Central memory CD4-positive, alpha-beta T cell (primary cell): ENCODE data around the gene CNTNAP2.
"Not testable (repeated sequence)": the region's sequence is repeated elsewhere in the genome, so short reads cannot be mapped to it uniquely, and the experiment has no call there.

ENCODE experiments used
- DNase-seq: peaks from one replicate; pipeline ENCODE4 v3.0.0; 2022

The CNTNAP2 gene

DNA sequence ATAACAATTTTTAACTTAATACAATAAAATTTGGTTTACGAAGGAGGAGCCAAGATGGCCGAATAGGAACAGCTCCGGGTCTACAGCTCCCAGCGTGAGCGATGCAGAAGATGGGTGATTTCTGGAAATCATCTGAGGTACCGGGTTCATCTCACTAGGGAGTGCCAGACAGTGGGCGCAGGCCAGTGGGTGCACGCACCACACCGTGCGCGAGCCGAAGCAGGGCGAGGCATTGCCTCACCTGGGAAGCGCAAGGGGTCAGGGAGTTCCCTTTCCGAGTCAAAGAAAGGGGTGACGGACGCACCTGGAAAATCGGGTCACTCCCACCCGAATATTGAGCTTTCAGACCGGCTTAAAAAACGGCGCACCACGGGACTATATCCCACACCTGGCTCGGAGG lies 789.1 kb downstream of the CNTNAP2 start:
- not testable (repeated sequence) for DNase-seq

- DNase-seq = no peak
These were observed 806.2 kb downstream of the CNTNAP2 start for GRCh38 chr7:146922782-146923181.

DNA sequence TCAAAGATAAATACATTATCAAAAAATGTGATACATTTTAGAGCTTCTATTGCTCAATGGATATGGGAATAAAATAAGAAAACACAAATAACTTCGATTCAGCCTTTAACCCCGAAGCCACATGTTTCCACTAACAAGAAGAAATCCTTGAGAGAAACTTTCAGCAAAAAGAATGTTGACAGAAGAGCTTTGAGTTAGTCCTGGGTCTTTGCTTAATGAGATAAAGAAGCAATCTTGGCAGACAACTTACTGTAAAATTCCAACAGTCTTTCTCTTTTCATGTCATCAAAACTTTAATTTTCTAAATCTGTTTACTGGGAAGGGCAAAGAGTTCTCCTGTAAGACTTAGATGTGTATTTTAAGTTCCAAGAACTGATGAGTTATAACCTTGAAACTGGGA lies 810.2 kb downstream of the CNTNAP2 start:
- no peak for DNase-seq

DNA sequence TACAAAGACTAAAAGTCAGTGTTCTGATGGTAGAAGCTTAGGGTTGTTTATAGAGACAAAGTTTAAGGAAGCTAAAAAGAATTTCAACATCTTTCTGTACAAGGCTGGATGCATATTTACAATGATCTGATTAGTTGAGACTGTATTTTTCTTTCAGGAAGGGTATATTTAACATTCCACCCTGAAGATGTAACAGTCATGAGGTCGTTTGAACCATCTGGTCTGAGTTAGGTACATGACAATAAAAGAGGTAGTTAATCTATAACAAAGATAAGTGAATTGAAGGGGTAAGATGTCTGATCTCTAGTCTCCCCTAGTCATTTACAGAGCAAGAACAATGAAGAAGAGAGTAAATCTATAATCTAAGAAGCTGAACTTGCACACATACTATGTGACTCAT lies 821.2 kb downstream of the CNTNAP2 start:
- DNase-seq = no peak

DNA sequence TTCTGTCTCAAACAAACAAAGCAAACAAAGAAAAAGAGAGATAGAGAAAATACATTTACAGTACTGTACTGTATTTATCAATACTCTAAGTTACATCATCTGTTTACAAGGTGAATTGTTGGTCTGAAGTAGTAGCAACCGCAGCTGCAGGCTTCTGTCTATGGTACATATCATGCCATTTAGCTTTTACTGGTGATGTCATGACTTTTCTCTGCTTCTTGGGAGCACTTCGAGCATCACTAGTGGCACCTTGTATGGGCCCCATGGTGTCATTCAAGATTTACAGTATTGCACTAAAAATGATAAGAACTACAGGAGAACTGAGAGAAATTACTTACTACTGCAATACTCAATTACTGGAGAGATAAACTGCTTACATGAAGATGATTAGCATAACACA lies 826.9 kb downstream of the CNTNAP2 start:
- no peak for DNase-seq

DNA sequence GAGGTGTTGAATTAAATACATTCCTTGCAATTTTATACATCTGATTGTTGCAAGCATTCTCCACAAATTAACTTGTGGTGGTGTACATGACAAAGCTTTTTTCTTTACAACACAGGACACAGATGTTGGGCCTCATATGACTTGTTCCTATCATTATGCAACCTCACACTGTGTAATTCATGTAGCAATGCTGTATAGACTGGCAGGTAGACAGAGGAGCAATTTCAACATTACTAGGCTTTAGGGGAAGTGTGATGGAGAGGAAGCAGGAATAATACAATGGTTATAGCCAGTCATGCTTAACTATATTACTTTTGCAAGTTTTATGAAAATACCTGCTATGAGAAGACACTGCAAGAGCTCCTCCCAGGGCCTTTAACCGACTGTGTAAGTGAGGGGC lies 832.1 kb downstream of the CNTNAP2 start:
- DNase-seq = no peak

- no peak for DNase-seq
These were observed 839.7 kb downstream of the CNTNAP2 start for GRCh38 chr7:146956321-146956720.

DNA sequence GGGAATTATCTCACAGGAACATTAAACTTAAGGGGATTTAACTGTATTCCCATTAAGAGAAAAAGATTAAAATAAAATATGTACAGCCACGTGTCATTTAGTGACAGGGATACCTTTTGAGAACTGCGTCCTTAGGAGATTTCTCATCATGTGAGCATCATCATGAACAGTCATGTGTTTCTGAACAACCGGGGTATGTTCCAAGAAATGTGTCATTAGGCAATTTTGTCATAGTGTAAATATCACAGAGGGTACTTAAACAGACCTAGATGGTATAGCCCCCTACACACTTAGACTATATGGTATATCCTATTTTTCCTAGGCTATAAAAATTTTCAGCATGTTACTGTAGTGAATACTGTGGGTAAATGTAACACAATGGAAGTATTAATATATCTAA lies 840.3 kb downstream of the CNTNAP2 start:
- DNase-seq = no peak

- DNase-seq = no peak
These were observed 844.3 kb downstream of the CNTNAP2 start for GRCh38 chr7:146960773-146961391.

DNA sequence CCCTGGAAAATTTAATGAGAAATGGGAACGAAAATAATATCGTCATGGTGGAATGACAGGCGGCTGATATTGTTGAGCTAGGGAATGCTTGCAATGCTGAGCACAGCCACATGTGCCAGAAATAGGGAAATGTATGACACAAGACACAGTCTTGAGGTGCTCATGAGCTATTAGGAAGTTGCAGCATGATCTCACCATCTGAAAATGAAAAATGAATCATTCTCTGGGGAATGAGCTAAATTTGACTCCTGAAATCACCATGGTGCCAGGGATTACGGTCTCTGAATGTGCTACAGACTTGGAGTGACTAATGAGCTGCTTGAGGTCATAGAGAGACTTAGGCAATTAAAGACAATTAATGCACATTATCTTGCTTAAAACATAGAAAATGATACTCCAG lies 845.0 kb downstream of the CNTNAP2 start:
- DNase-seq = no peak

- DNase-seq = no peak
These were observed 849.7 kb downstream of the CNTNAP2 start for GRCh38 chr7:146966274-146966673.

DNA sequence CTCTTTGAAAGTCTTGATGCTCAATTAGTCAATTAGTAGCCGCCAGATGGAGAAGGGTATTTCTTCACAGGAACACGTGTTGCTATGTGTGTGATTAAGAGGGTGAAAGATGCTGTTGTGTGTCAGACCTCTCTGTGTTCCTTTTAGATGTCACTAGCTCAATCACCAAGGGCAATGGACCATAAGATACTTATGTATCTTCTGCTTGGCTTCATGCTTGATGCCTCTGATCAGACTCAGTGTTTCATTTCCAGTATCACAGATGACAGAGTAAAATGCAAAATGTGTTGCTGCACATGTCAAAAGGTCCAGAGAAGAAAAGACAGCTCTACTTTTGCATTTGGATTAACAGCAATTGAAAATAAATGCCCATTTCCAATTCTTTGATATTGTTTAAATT lies 865.9 kb downstream of the CNTNAP2 start:
- DNase-seq = no peak

GRCh38 chr7:146991596-146991995 lies 875.0 kb downstream of the CNTNAP2 start:
- DNase-seq = no peak

DNA sequence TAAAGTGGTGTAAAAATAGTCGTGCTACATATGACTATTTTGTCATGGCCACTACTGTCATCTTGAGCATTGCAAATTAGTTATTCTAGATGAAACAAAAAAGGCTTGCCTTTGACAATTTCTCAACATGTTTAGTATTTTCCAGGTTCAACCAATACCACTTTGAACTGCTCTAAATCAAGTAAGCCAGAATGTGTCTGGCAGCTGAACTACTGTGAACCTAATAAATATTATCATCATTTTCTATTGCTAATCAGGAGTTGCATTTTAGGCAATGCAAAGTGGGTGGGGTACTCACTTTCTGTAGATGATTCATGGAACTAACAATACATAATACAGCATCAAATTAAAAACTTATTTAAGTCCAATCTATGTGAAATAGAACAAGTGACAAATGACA lies 877.2 kb downstream of the CNTNAP2 start:
- no peak for DNase-seq

- DNase-seq = no peak
These were observed 891.9 kb downstream of the CNTNAP2 start for GRCh38 chr7:147008530-147008929.

GRCh38 chr7:147012666-147013065 lies 896.1 kb downstream of the CNTNAP2 start:
- no peak for DNase-seq

- no peak for DNase-seq
These were observed 897.2 kb downstream of the CNTNAP2 start for GRCh38 chr7:147013825-147014224.

GRCh38 chr7:147014286-147014955 lies 897.8 kb downstream of the CNTNAP2 start:
- DNase-seq = no peak

- no peak for DNase-seq
These were observed 899.4 kb downstream of the CNTNAP2 start for GRCh38 chr7:147015999-147016398.

DNA sequence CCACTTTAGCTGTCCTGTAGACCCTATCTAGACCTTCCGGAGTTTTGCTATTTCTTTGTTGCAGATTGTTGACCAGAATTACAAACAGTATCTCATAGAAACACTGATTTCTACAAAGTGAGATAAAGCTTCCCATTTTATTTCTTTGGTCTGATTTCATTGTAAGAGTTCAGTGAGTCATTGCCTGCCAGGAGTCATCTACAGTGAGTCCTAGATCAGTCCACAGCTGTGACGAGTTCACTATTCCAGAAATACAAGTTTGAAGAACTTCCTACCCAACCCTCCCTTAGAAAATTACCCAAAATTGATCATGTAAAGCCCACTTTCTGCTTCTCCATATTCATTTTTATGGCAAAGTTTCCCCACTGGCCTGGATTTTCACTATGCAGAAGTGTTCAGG lies 905.5 kb downstream of the CNTNAP2 start:
- DNase-seq = no peak

DNA sequence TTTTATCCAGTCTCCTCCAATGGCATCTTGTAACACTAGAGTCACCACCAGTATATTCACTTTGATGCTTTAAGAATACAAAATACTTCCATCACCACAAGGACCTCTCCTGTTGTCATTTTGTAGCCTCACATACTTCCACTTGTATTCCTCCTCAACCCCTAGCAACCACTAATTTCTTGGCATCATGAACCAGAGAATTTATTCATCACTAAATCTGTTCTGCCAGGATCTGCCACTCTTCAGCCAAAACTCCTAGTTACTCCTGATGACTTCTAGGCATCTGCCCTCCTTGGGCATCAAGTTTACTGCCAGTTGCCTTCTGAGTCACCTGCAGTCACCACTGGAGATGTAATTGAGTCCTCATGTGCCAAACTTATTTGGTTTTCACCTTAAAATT lies 906.8 kb downstream of the CNTNAP2 start:
- DNase-seq = no peak

GRCh38 chr7:147029953-147030352 lies 913.4 kb downstream of the CNTNAP2 start:
- no peak for DNase-seq

- no peak for DNase-seq
These were observed 917.0 kb downstream of the CNTNAP2 start for GRCh38 chr7:147033641-147034040.

DNA sequence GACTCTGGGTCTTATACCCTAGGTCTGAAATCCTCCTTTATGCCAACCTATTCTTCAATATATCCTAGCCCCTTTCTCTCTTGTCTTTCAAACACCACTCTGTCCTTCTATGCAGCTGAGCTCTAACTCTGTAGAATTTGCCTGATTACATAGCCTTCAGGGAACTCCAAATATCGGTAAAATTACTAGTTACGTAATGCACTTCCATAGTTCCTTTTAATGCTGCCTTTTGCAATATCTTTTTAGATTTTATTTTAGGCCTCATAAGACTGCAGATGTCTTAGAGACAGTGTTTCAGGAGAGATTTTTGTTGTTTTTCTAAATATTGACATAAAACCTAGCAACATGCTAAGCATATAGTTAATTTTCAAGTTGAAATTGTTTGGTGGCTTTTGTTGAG lies 924.8 kb downstream of the CNTNAP2 start:
- no peak for DNase-seq

GRCh38 chr7:147044941-147045340 lies 928.3 kb downstream of the CNTNAP2 start:
- no peak for DNase-seq
